Spinal cord (tissue), 10 donors: Measurements from ENCODE around the gene RNF135. TPM values are rescaled to one million over a fixed set of nuclear protein-coding genes. Genes with fewer than 3 reads are reported as not detected.

ENCODE experiments used
- DNase-seq, 6 donors: peaks; one replicate each; pipeline versions ENCODE4 v3.0.0 to v3.0.0-alpha.2; 2013 to 2015; ENCODE audit warnings: low spot score in 6 of 6, low read depth in 4 of 6
- H3K27ac ChIP-seq: one replicate; pipeline ENCODE4 v1.5.1; 2013; ENCODE audit warnings: low read depth, low read length, control low read depth
- H3K27me3 ChIP-seq: one replicate; pipeline ENCODE4 v1.6.1; 2013; ENCODE audit warnings: low read length; ENCODE audit not compliant: control insufficient read depth, insufficient read depth
- H3K36me3 ChIP-seq: one replicate; pipeline ENCODE4 v1.6.1; 2013; ENCODE audit warnings: low read length; ENCODE audit not compliant: control insufficient read depth, insufficient read depth
- H3K4me1 ChIP-seq: one replicate; pipeline ENCODE4 v1.6.1; 2013; ENCODE audit warnings: low read length; ENCODE audit not compliant: control insufficient read depth, insufficient read depth
- H3K4me3 ChIP-seq: one replicate; pipeline ENCODE4 v1.5.1; 2013; ENCODE audit warnings: low read depth, low read length, control low read depth
- H3K9me3 ChIP-seq: one replicate; pipeline ENCODE4 v1.6.1; 2013; ENCODE audit warnings: low read length; ENCODE audit not compliant: control insufficient read depth, insufficient read depth
- WGBS: methylation state at CpG from one replicate; pipeline ENCODE4 v1.1.5; 2013; ENCODE audit warnings: missing lambda C conversion rate; ENCODE audit not compliant: insufficient coverage; 5-methylcytosine and 5-hydroxymethylcytosine counted together
- long read RNA-seq, 4 donors: transcript quantifications; one replicate each; lab custom pipeline, GENCODE V29; 2026
- polyA plus RNA-seq, 2 donors: library from polyadenylated mRNA; unstranded; fragments of 120-200 nt; gene quantifications; one replicate each; pipeline ENCODE4 v1.2.1, GENCODE V29; 2013; ENCODE audit not compliant: insufficient read length in 2 of 2
- total RNA-seq, 2 donors: library from RNA; depleted of rRNA in 1 of 2; stranded (reverse); fragments of 120-200 nt in 1 of 2; fragments of >200 nt in 1 of 2; gene quantifications; one replicate each; pipeline versions ENCODE4 v1.2.3 to v1.2.4, GENCODE V29; 2013 to 2014
- donor health status: healthy.

The RNF135 gene
- total RNA-seq (10 to 100 TPM in 1 of 2 donors, 1 to 10 TPM in 1; 6.6 to 15.6 TPM), polyA plus RNA-seq (10 to 100 TPM in 1 of 2 donors, 1 to 10 TPM in 1; 7.9 to 10.2 TPM)
- long read RNA-seq, donor 1, partial matches to known transcripts, result 0 of 4 reads
- long read RNA-seq, donor 1, other reads (novel, unspliced or antisense), result 0 of 4 reads
- long read RNA-seq, donor 2, partial matches to known transcripts, result 0 of 4 reads
- long read RNA-seq, donor 2, other reads (novel, unspliced or antisense), result 0 of 4 reads
- long read RNA-seq, donor 3, partial matches to known transcripts, result 0 of 2 reads
- long read RNA-seq, donor 3, other reads (novel, unspliced or antisense), result 0 of 2 reads
- long read RNA-seq, donor 4, partial matches to known transcripts, result 22 of 26 reads
- long read RNA-seq, donor 4, other reads (novel, unspliced or antisense), result 0 of 26 reads

GRCh38 chr17:30970831-30971567 is at the start of gene RNF135:
Gene RNF135 (plus strand): TSS chr17:30971039. CDS start chr17:30971074, 35 bp downstream.
- DNase-seq, result peak; percentile 26 to 91 (median 63)
- H3K36me3 ChIP-seq, result no peaks in the 10 kb centered on the region
- no peaks in the 10 kb centered on the region for H3K27me3 ChIP-seq
- peaks cover 9% of the 10 kb centered on the region for H3K4me1 ChIP-seq
- WGBS, result 0% methylated on average over 64 of the region's 66 CpGs
- peak within 1 kb of the TSS; percentile 93 for H3K27ac ChIP-seq
- peak within 1 kb of the TSS; percentile 82 for H3K4me3 ChIP-seq
- no peaks in the 10 kb centered on the region for H3K9me3 ChIP-seq

GRCh38 chr17:30921544-30922196 is 49.2 kb upstream of the RNF135 start, which contains the start of gene ADAP2:
Gene ADAP2 (plus strand): TSS chr17:30921945. CDS start chr17:30922015, 70 bp downstream.
- H3K27ac ChIP-seq, result no peak within 1 kb of the TSS
- H3K4me1 ChIP-seq, result peaks cover 10% of the 10 kb centered on the region
- peak in 2 of 6 donors; percentile 9 to 17 for DNase-seq
- peaks cover 46% of the 10 kb centered on the region for H3K27me3 ChIP-seq
- no peaks in the 10 kb centered on the region for H3K36me3 ChIP-seq
- H3K9me3 ChIP-seq, result no peaks in the 10 kb centered on the region
- WGBS, result 2% methylated on average over 57 of the region's 60 CpGs
- no peak within 1 kb of the TSS for H3K4me3 ChIP-seq

- 2% methylated on average over 60 of the region's 66 CpGs for WGBS
These were observed 48.4 kb upstream of the RNF135 start for GRCh38 chr17:30922235-30923030.

GRCh38 chr17:30924341-30924740 is 46.5 kb upstream of the RNF135 start:
- Histone ChIP-seq H3K4me3 (no peak overlapping the region), H3K9me3 (no peaks in the 10 kb centered on the region), H3K27me3 (peaks cover 44% of the 10 kb centered on the region), H3K27ac (no peak overlapping the region), H3K36me3 (no peaks in the 10 kb centered on the region), H3K4me1 (peaks cover 10% of the 10 kb centered on the region)
- DNase-seq, result no peak
- WGBS, result 89% methylated on average over 2 of the region's 2 CpGs

More at GRCh38 chr17:30922235-30923030, 48.4 kb upstream of the RNF135 start:
- Histone ChIP-seq H3K27me3 (peaks cover 46% of the 10 kb centered on the region), H3K36me3 (no peaks in the 10 kb centered on the region), H3K4me1 (peaks cover 10% of the 10 kb centered on the region), H3K27ac (no peak overlapping the region), H3K9me3 (no peaks in the 10 kb centered on the region), H3K4me3 (no peak overlapping the region)
- DNase-seq, result peak in 1 of 6 donors; percentile 7

GRCh38 chr17:30926516-30926915 is 44.3 kb upstream of the RNF135 start:
- H3K4me3 ChIP-seq, result no peak overlapping the region
- H3K36me3 ChIP-seq, result no peaks in the 10 kb centered on the region
- no peak overlapping the region for H3K27ac ChIP-seq
- H3K4me1 ChIP-seq, result peaks cover 10% of the 10 kb centered on the region
- no peaks in the 10 kb centered on the region for H3K9me3 ChIP-seq
- DNase-seq, result no peak
- peaks cover 28% of the 10 kb centered on the region for H3K27me3 ChIP-seq
- WGBS, result 40% methylated on average over 2 of the region's 6 CpGs

- Histone ChIP-seq H3K4me1 (peaks cover under 1% of the 10 kb centered on the region), H3K4me3 (no peak overlapping the region), H3K27me3 (peaks cover 21% of the 10 kb centered on the region), H3K27ac (no peak overlapping the region), H3K36me3 (no peaks in the 10 kb centered on the region), H3K9me3 (no peaks in the 10 kb centered on the region)
- whole genome bisulfite sequencing, result 98% methylated on average over 4 of the region's 5 CpGs
- DNase-seq, result no peak
These were observed 43.1 kb upstream of the RNF135 start for GRCh38 chr17:30927756-30928155.

GRCh38 chr17:30928584-30928983 is 42.3 kb upstream of the RNF135 start:
- Histone ChIP-seq H3K27ac (no peak overlapping the region), H3K36me3 (no peaks in the 10 kb centered on the region), H3K4me1 (no peaks in the 10 kb centered on the region), H3K9me3 (no peaks in the 10 kb centered on the region), H3K27me3 (peaks cover 12% of the 10 kb centered on the region), H3K4me3 (no peak overlapping the region)
- no peak for DNase-seq
- no CpG with 5 or more reads among the region's 3 CpGs for WGBS

GRCh38 chr17:30929081-30929633 is 41.7 kb upstream of the RNF135 start:
- Histone ChIP-seq H3K27me3 (peaks cover 7% of the 10 kb centered on the region), H3K27ac (no peak overlapping the region), H3K4me3 (no peak overlapping the region), H3K36me3 (no peaks in the 10 kb centered on the region), H3K4me1 (no peaks in the 10 kb centered on the region), H3K9me3 (no peaks in the 10 kb centered on the region)
- WGBS, result 41% methylated on average over 8 of the region's 8 CpGs
- no peak for DNase-seq
